C4-2B (cell line): ENCODE data around the gene FOXO3.

Experiments used
- CTCF ChIP-seq: fragments of 450-650 bp; conservative IDR thresholded peaks from 2 replicates; pipeline ENCODE4 v1.5.1; 2017; ENCODE audit warnings: mild to moderate bottlenecking
- ZFX ChIP-seq: fragments of 450-650 bp; IDR thresholded peaks from 2 replicates; pipeline ENCODE4 v1.6.1; 2017

GRCh38 chr6:108616544-108616943 is 55.8 kb downstream of the FOXO3 start:
- TF ChIP-seq CTCF = no peak
- TF ChIP-seq ZFX = no peak
